ENCODE measurements around the gene KCNG2. TPM values are rescaled to one million over a fixed set of nuclear protein-coding genes. Genes with fewer than 3 reads are reported as not detected.

The KCNG2 gene
- total RNA-seq, 3 donors from 2014 or later (not counting 1 experiment from before 2014, with no cell fraction given) = not detected

- no peak for ATAC-seq
- 65% methylated on average over 2 of the region's 2 CpGs for WGBS (ENCODE audit: insufficient coverage)
- Histone ChIP-seq H3K4me1 (ENCODE audit: control insufficient read depth, insufficient read depth, low read length) (peaks cover 1% of the 10 kb centered on the region), H3K27me3 (ENCODE audit: control insufficient read depth, insufficient read depth, low read length) (no peaks in the 10 kb centered on the region), H3K9me3 (ENCODE audit: control insufficient read depth, insufficient read depth, low read length) (no peaks in the 10 kb centered on the region), H3K4me3 (ENCODE audit: low read length) (no peak overlapping the region), H3K36me3 (ENCODE audit: control insufficient read depth, insufficient read depth, low read length) (no peaks in the 10 kb centered on the region), H3K27ac (ENCODE audit: low read length) (no peak overlapping the region)
- H3K9me3 Mint-ChIP-seq = peaks cover 3 to 7% of the 10 kb centered on the region in 2 donors
- no peaks in the 10 kb centered on the region for H3K4me1 Mint-ChIP-seq
- no peak overlapping the region for H3K4me3 Mint-ChIP-seq
- intact Hi-C loops (cut with micrococcal nuclease) = no loop called here
- H3K36me3 Mint-ChIP-seq = no peaks in the 10 kb centered on the region
- no peak for TF ChIP-seq CTCF (IDR thresholded peaks at IDR 0.05)
- no peak overlapping the region for H3K27ac Mint-ChIP-seq
- H3K27me3 Mint-ChIP-seq (ENCODE audit: low read depth in 2 of 2) = peaks cover 3 to 8% of the 10 kb centered on the region in 2 donors
- no peak for DNase-seq
Measured at GRCh38 chr18:79861687-79862086, 63.9 kb downstream of the KCNG2 start.

- H3K27me3 Mint-ChIP-seq (ENCODE audit: low read depth in 2 of 2) = peaks cover 3 to 8% of the 10 kb centered on the region in 2 donors
- Histone ChIP-seq H3K4me1 (ENCODE audit: control insufficient read depth, insufficient read depth, low read length) (no peaks in the 10 kb centered on the region), H3K27ac (ENCODE audit: low read length) (no peak overlapping the region), H3K36me3 (ENCODE audit: control insufficient read depth, insufficient read depth, low read length) (no peaks in the 10 kb centered on the region), H3K4me3 (ENCODE audit: low read length) (no peak overlapping the region), H3K9me3 (ENCODE audit: control insufficient read depth, insufficient read depth, low read length) (no peaks in the 10 kb centered on the region), H3K27me3 (ENCODE audit: control insufficient read depth, insufficient read depth, low read length) (no peaks in the 10 kb centered on the region)
- H3K36me3 Mint-ChIP-seq = no peaks in the 10 kb centered on the region
- no peak for TF ChIP-seq CTCF (IDR thresholded peaks at IDR 0.05)
- H3K9me3 Mint-ChIP-seq = peaks cover 3 to 7% of the 10 kb centered on the region in 2 donors
- H3K27ac Mint-ChIP-seq = no peak overlapping the region
- intact Hi-C loops (cut with micrococcal nuclease) = no loop called here
- no peak for DNase-seq
- H3K4me3 Mint-ChIP-seq = no peak overlapping the region
- no peaks in the 10 kb centered on the region for H3K4me1 Mint-ChIP-seq
- ATAC-seq = no peak
- 97% methylated on average over 15 of the region's 15 CpGs for WGBS (ENCODE audit: insufficient coverage)
Measured at GRCh38 chr18:79862562-79862961, 64.8 kb downstream of the KCNG2 start.

- no peak overlapping the region for H3K4me3 ChIP-seq (ENCODE audit: low read length)
- WGBS (ENCODE audit: insufficient coverage) = 83% methylated on average over 102 of the region's 102 CpGs
- ATAC-seq (no peak), DNase-seq (no peak)
- H3K4me1 ChIP-seq (ENCODE audit: control insufficient read depth, insufficient read depth, low read length) = no peaks in the 10 kb centered on the region
- H3K27ac ChIP-seq (ENCODE audit: low read length) = no peak overlapping the region
- TF ChIP-seq CTCF (IDR thresholded peaks at IDR 0.05) = no peak
- Mint-ChIP-seq H3K9me3 (peaks cover 3 to 7% of the 10 kb centered on the region in 2 donors), H3K36me3 (no peaks in the 10 kb centered on the region), H3K27me3 (ENCODE audit: low read depth in 2 of 2) (peaks cover 3 to 8% of the 10 kb centered on the region in 2 donors), H3K4me1 (no peaks in the 10 kb centered on the region), H3K4me3 (no peak overlapping the region), H3K27ac (no peak overlapping the region)
- H3K36me3 ChIP-seq (ENCODE audit: control insufficient read depth, insufficient read depth, low read length) = no peaks in the 10 kb centered on the region
- no peaks in the 10 kb centered on the region for H3K9me3 ChIP-seq (ENCODE audit: control insufficient read depth, insufficient read depth, low read length)
- intact Hi-C loops (cut with micrococcal nuclease) = no loop called here
- H3K27me3 ChIP-seq (ENCODE audit: control insufficient read depth, insufficient read depth, low read length) = no peaks in the 10 kb centered on the region
Measured at GRCh38 chr18:79863161-79864005, 65.6 kb downstream of the KCNG2 start.

Data from natural killer cell (primary cell).